Measurements from ENCODE around the gene CRISPLD2.

CRISPLD2 gene

DNA sequence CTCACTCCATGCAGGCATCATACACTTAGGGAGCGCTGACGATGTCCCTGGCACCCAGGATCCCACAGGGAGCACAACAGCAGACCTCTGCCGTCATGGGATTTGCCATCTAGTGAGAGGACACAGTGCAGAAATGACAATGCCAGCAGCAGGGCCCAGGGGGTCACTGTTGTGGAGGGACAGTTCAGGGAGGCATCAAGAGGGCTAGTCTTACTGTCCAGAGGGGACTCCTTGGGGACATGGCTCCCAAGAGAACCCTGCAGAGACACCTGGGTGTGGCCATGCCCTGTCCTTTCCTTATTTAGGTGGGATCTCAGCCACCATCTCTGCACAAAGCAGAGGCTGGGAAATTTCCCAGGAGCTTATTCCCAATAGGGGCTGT, 73.7 kb downstream of the CRISPLD2 start:
- Histone ChIP-seq H3K4me3 (ENCODE audit: low read depth, low read length) (no peak overlapping the region), H3K36me3 (replicated peaks) (peaks cover 3% of the 10 kb centered on the region), H3K27ac (no peak overlapping the region), H3K27me3 (replicated peaks) (no peaks in the 10 kb centered on the region)
- TF ChIP-seq, protein P1, sequence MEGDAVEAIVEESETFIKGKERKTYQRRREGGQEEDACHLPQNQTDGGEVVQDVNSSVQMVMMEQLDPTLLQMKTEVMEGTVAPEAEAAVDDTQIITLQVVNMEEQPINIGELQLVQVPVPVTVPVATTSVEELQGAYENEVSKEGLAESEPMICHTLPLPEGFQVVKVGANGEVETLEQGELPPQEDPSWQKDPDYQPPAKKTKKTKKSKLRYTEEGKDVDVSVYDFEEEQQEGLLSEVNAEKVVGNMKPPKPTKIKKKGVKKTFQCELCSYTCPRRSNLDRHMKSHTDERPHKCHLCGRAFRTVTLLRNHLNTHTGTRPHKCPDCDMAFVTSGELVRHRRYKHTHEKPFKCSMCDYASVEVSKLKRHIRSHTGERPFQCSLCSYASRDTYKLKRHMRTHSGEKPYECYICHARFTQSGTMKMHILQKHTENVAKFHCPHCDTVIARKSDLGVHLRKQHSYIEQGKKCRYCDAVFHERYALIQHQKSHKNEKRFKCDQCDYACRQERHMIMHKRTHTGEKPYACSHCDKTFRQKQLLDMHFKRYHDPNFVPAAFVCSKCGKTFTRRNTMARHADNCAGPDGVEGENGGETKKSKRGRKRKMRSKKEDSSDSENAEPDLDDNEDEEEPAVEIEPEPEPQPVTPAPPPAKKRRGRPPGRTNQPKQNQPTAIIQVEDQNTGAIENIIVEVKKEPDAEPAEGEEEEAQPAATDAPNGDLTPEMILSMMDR (IDR thresholded peaks at IDR 0.05; ENCODE audit: low read depth, low read length, missing control alignments): no peak
- no peak for DNase-seq
- in situ Hi-C loops (cut with HindIII; ENCODE audit: low pct_ligation_motif_present, low sequenced_read_pairs): no loop called here

DNA sequence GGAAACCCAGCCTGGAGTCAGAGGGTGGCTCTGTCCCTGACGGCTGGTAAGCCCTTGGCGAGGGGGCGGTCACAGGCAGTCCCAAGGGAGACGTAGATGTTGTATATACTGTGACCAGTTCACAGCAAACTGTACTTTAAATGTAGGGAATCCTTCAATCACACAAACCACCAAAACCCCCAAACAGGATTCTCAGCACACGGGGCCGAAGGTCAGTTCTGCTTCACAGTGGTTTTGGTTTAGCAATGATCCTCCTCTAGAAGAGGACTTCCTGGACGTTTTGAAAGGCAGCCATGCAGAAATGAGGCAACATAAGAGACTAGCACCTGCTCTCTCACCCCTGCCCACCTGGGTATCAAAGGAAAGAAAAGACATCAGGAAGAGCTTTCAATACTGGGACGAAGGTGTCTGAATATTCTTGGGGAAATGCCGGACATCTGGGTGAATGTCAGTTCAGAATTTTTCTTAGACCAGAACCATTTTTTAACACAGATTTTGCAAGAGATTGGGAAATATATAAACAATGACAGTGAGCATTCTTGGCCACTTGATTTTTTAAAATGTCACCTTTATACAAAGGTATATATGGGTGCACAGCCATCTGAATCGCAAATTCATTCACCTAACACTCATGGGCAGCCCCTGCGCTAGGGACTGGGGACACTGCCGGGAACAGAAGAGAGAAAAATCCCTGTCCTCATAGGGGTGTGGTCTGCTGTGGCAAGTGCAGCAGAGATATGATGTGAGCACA, 74.2 kb downstream of the CRISPLD2 start:
- TF ChIP-seq, protein P1 (IDR thresholded peaks at IDR 0.05; ENCODE audit: low read depth, low read length, missing control alignments): no peak
- Histone ChIP-seq H3K36me3 (replicated peaks) (peaks cover 3% of the 10 kb centered on the region), H3K27me3 (replicated peaks) (no peaks in the 10 kb centered on the region), H3K27ac (no peak overlapping the region), H3K4me3 (ENCODE audit: low read depth, low read length) (no peak overlapping the region)
- in situ Hi-C loops (cut with HindIII; ENCODE audit: low pct_ligation_motif_present, low sequenced_read_pairs): no loop called here
- DNase-seq: no peak

DNA sequence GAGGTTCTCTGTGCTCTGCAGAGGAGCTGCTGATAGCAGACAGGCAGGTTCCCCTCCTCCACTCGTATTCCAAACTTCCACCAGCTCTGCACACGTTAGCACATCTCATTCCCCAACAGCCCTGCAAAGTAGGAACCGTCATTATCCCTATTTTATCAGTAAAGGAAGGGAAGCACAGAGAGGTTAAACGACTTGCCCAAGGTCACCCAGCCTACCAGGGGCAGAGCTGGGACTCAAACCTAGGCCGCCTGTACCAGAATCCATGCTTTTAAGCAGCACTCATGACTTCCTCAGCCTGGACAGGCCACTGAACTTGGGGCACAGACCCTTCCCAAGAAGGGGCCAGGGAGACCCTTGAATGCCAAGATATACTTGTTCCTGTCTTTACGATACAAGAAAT, 75.2 kb downstream of the CRISPLD2 start:
- no peak for DNase-seq
- TF ChIP-seq, protein P1 (IDR thresholded peaks at IDR 0.05; ENCODE audit: low read depth, low read length, missing control alignments): no peak
- peaks cover 3% of the 10 kb centered on the region for H3K36me3 ChIP-seq (replicated peaks)
- in situ Hi-C loops (cut with HindIII; ENCODE audit: low pct_ligation_motif_present, low sequenced_read_pairs): no loop called here
- no peak overlapping the region for H3K27ac ChIP-seq
- H3K27me3 ChIP-seq (replicated peaks): no peaks in the 10 kb centered on the region
- H3K4me3 ChIP-seq (ENCODE audit: low read depth, low read length): no peak overlapping the region

DNA sequence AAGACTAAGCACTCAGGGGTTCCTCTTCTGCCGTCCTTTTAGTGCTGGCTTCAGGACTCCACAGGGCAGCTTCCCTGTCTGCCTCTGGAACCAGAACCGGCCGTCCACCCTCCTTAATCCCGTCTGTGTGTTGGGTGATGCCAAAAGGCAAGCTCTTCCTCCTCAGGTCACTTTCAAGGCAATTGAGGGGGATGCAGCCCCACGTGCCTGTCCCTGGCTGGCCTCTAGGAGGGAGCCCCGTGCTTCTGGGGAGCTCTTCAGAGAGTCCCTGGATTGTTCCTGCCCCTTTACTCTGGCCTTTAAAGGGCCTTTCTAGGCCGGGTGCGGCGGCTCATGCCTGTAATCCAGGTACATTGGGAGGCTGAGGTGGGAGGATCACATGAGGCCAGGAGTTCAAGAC, 77.1 kb downstream of the CRISPLD2 start:
- H3K4me3 ChIP-seq (ENCODE audit: low read depth, low read length): no peak overlapping the region
- DNase-seq: no peak
- no peaks in the 10 kb centered on the region for H3K27me3 ChIP-seq (replicated peaks)
- TF ChIP-seq, protein P1 (IDR thresholded peaks at IDR 0.05; ENCODE audit: low read depth, low read length, missing control alignments): no peak
- in situ Hi-C loops (cut with HindIII; ENCODE audit: low pct_ligation_motif_present, low sequenced_read_pairs): no loop called here
- no peak overlapping the region for H3K27ac ChIP-seq
- peaks cover 3% of the 10 kb centered on the region for H3K36me3 ChIP-seq (replicated peaks)

DNA sequence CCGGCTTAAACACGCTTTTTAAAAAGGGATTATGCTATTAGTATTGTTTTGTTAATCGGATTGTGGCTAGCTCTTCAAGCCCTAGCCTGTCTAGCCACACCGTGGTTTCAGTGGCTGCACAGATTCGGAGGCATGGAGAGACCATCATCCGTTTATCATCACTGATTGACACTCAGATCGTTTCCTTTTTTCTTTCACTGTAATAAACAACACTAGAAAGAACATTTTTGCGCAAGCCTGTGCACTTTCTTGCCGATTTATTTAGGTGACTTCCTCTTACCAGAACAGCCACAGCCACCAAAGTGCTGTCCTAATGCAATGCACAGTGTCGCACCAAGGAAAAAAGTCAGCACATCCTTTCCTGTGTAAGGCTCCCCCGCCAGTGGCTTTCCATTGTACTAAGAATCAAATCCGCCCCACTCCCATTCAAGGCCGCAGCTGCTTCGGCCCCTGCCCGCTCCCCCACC, 78.2 kb downstream of the CRISPLD2 start:
- Histone ChIP-seq H3K27me3 (replicated peaks) (no peaks in the 10 kb centered on the region), H3K36me3 (replicated peaks) (peaks cover 3% of the 10 kb centered on the region), H3K4me3 (ENCODE audit: low read depth, low read length) (no peak overlapping the region), H3K27ac (no peak overlapping the region)
- TF ChIP-seq, protein P1 (IDR thresholded peaks at IDR 0.05; ENCODE audit: low read depth, low read length, missing control alignments): no peak
- in situ Hi-C loops (cut with HindIII; ENCODE audit: low pct_ligation_motif_present, low sequenced_read_pairs): no loop called here
- no peak for DNase-seq

DNA sequence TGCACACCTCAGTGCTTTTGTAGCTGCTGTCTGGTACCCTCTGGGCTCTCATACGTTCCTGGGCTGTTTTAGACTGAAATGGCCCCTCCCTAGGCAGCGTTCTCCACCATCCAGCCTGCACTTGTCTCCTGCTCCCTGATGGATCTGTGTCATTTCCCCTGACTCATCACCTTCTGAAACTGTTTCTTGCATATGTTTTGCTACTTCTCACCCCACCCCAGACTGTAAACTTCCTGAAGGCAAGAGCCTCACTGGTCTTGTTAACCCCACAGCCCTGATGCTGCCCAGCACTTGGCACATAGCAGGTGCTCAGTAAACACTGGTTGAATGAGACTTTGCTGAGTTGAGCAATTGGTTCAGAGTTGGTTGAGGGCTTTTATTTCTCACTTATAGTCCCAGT, 78.7 kb downstream of the CRISPLD2 start:
- in situ Hi-C loops (cut with HindIII; ENCODE audit: low pct_ligation_motif_present, low sequenced_read_pairs): no loop called here
- Histone ChIP-seq H3K27me3 (replicated peaks) (no peaks in the 10 kb centered on the region), H3K36me3 (replicated peaks) (peaks cover 3% of the 10 kb centered on the region), H3K27ac (no peak overlapping the region), H3K4me3 (ENCODE audit: low read depth, low read length) (no peak overlapping the region)
- DNase-seq: peak; percentile 37
- TF ChIP-seq, protein P1 (IDR thresholded peaks at IDR 0.05; ENCODE audit: low read depth, low read length, missing control alignments): no peak

Measured in brain microvascular endothelial cell (primary cell).